C4-2B (cell line): Measurements from ENCODE around the gene SENP7.

Experiments used
- H3K27ac ChIP-seq: fragments of 450-650 bp; 2 replicates; pipeline ENCODE4 v1.5.1; 2017
- CTCF ChIP-seq: fragments of 450-650 bp; conservative IDR thresholded peaks from 2 replicates; pipeline ENCODE4 v1.5.1; 2017; ENCODE audit warnings: mild to moderate bottlenecking
- ZFX ChIP-seq: fragments of 450-650 bp; IDR thresholded peaks from 2 replicates; pipeline ENCODE4 v1.6.1; 2017

Gene SENP7

GRCh38 chr3:101288294-101288693 is 224.7 kb downstream of the SENP7 start:
- TF ChIP-seq ZFX (no peak), CTCF (no peak)
- no peak overlapping the region for H3K27ac ChIP-seq

GRCh38 chr3:101284757-101285156 is 228.3 kb downstream of the SENP7 start:
- no peak for TF ChIP-seq CTCF
- no peak for TF ChIP-seq ZFX
- H3K27ac ChIP-seq: no peak overlapping the region

- no peak for TF ChIP-seq CTCF
- no peak for TF ChIP-seq ZFX
- H3K27ac ChIP-seq: no peak overlapping the region
Measured at GRCh38 chr3:101281521-101282030, 231.4 kb downstream of the SENP7 start.

GRCh38 chr3:101279765-101280385 is 233.1 kb downstream of the SENP7 start:
- no peak overlapping the region for H3K27ac ChIP-seq
- TF ChIP-seq ZFX: no peak

- TF ChIP-seq CTCF (no peak), ZFX (no peak)
- H3K27ac ChIP-seq: no peak overlapping the region
Measured at GRCh38 chr3:101279162-101279561, 233.8 kb downstream of the SENP7 start.

- TF ChIP-seq ZFX (no peak), CTCF (no peak)
- no peak overlapping the region for H3K27ac ChIP-seq
Measured at GRCh38 chr3:101278727-101279126, 234.3 kb downstream of the SENP7 start.
